ENCODE results near the gene SNX9.

The SNX9 gene

GRCh38 chr6:157831018-157831369, 7.9 kb downstream of the SNX9 start:
- Histone ChIP-seq H3K4me3 (ENCODE audit: low read depth, low read length) (no peak overlapping the region), H3K36me3 (ENCODE audit: control insufficient read depth in 2 of 2, insufficient read depth in 1 of 2, low read length in 2 of 2) (no peaks in the 10 kb centered on the region), H3K27ac (ENCODE audit: extremely low read depth, low read depth, low read length) (peak overlapping the region; percentile 3; the same call in 1 of the 2 replicates), H3K4me1 (ENCODE audit: control insufficient read depth, insufficient read depth, low read length) (peaks cover 23% of the 10 kb centered on the region), H3K9me3 (ENCODE audit: control insufficient read depth, insufficient read depth, low read depth, low read length) (no peaks in the 10 kb centered on the region)
- TF ChIP-seq SETDB1 (IDR thresholded peaks at IDR 0.05; ENCODE audit: insufficient read length, low read length) (peak; percentile 76), ZNF610 (tag by site-specific recombination; IDR thresholded peaks at IDR 0.05; ENCODE audit: borderline replicate concordance) (no peak), TRIM28 (IDR thresholded peaks at IDR 0.05; ENCODE audit: borderline replicate concordance, low read length) (0 out of 2 replicates have a peak, but pooled peaks have one; percentile 21), ZBTB17 (tag by site-specific recombination; IDR thresholded peaks at IDR 0.05) (peak; percentile 32; the same call in 1 of the 2 replicates)
- POLR2A ChIA-PET = no interaction called here
- CTCF ChIA-PET = interaction anchor here (0.7 to 2.0 kb wide), 3 partner anchors 43 to 750 kb away, joined by 3 to 11 read pairs (median 4); no protein-coding TSS in a partner anchor

- peaks cover 23% of the 10 kb centered on the region for H3K4me1 ChIP-seq (ENCODE audit: control insufficient read depth, insufficient read depth, low read length)
- ChIA-PET POLR2A (no interaction called here), CTCF (interaction anchor here (0.6 to 2.4 kb wide), 6 partner anchors 42 to 750 kb away, joined by 3 to 11 read pairs (median 4); no protein-coding TSS in a partner anchor)
- H3K36me3 ChIP-seq (ENCODE audit: control insufficient read depth in 2 of 2, insufficient read depth in 1 of 2, low read length in 2 of 2) = no peaks in the 10 kb centered on the region
- no peaks in the 10 kb centered on the region for H3K9me3 ChIP-seq (ENCODE audit: control insufficient read depth, insufficient read depth, low read depth, low read length)
- TF ChIP-seq ZNF654 (tag by site-specific recombination; IDR thresholded peaks at IDR 0.05; ENCODE audit: low read depth) (no peak), SP3 (tag by site-specific recombination; IDR thresholded peaks at IDR 0.05) (no peak), GLIS1 (tag by site-specific recombination; IDR thresholded peaks at IDR 0.05) (peak; percentile 54), ZIC2 (tag by site-specific recombination; IDR thresholded peaks at IDR 0.05) (peak; percentile 22; the same call in 1 of the 2 replicates), GLI4 (tag by site-specific recombination; IDR thresholded peaks at IDR 0.05) (no peak), ZNF114 (tag by site-specific recombination; IDR thresholded peaks at IDR 0.05) (no peak), TRIM28 (IDR thresholded peaks at IDR 0.05; ENCODE audit: borderline replicate concordance, low read length) (peak; percentile 79)
- no peak overlapping the region for H3K4me3 ChIP-seq (ENCODE audit: low read depth, low read length)
- peak overlapping the region; percentile 3; the same call in 1 of the 2 replicates for H3K27ac ChIP-seq (ENCODE audit: extremely low read depth, low read depth, low read length)
Observed at GRCh38 chr6:157831424-157832249, 8.6 kb downstream of the SNX9 start.

- Histone ChIP-seq H3K36me3 (ENCODE audit: control insufficient read depth in 2 of 2, insufficient read depth in 1 of 2, low read length in 2 of 2) (no peaks in the 10 kb centered on the region), H3K4me1 (ENCODE audit: control insufficient read depth, insufficient read depth, low read length) (peaks cover 23% of the 10 kb centered on the region), H3K9me3 (ENCODE audit: control insufficient read depth, insufficient read depth, low read depth, low read length) (no peaks in the 10 kb centered on the region), H3K4me3 (ENCODE audit: low read depth, low read length) (no peak overlapping the region), H3K27ac (ENCODE audit: extremely low read depth, low read depth, low read length) (peak overlapping the region; percentile 3; the same call in 1 of the 2 replicates)
- TF ChIP-seq ZNF146 (tag by site-specific recombination; IDR thresholded peaks at IDR 0.05) (no peak), ZNF530 (tag by site-specific recombination; IDR thresholded peaks at IDR 0.05; ENCODE audit: low read depth) (no peak), ZNF398 (tag by site-specific recombination; IDR thresholded peaks at IDR 0.05) (peak; percentile 32), SETDB1 (IDR thresholded peaks at IDR 0.05; ENCODE audit: insufficient read length, low read length) (peak; percentile 80), MZF1 (tag by site-specific recombination; IDR thresholded peaks at IDR 0.05; ENCODE audit: borderline replicate concordance) (peak; percentile 24; the same call in 1 of the 2 replicates)
- ChIA-PET CTCF (interaction anchor here (0.6 to 2.4 kb wide), 5 partner anchors 41 to 687 kb away, joined by 3 to 11 read pairs (median 5); no protein-coding TSS in a partner anchor), POLR2A (no interaction called here)
Observed at GRCh38 chr6:157832250-157832967, 9.4 kb downstream of the SNX9 start.

Measured in HEK293 (cell line).